Type B pancreatic cell (in vitro differentiated cells): Measurements from ENCODE around the gene PAFAH1B1. TPM values are rescaled to one million over a fixed set of nuclear protein-coding genes. Genes with fewer than 3 reads are reported as not detected.

ENCODE experiments used
- DNase-seq: peaks from one replicate; pipeline ENCODE4 v3.0.0; 2021; ENCODE audit warnings: mixed read lengths; ENCODE audit not compliant: unreplicated experiment; ENCODE audit errors: extremely low spot score
- H3K27ac Mint-ChIP-seq: 2 replicates; pipeline ENCODE4 v1.8.0; 2021; ENCODE audit warnings: mild to moderate bottlenecking, mixed read lengths
- H3K27me3 Mint-ChIP-seq: 2 replicates; pipeline ENCODE4 v1.8.0; 2021; ENCODE audit warnings: mixed read lengths
- H3K36me3 Mint-ChIP-seq: 2 replicates; pipeline ENCODE4 v1.8.0; 2021; ENCODE audit warnings: mixed read lengths
- H3K4me1 Mint-ChIP-seq: one replicate; pipeline ENCODE4 v1.8.0; 2021; ENCODE audit warnings: mixed read lengths; ENCODE audit not compliant: unreplicated experiment
- H3K4me3 Mint-ChIP-seq: 2 replicates; pipeline ENCODE4 v1.8.0; 2021; ENCODE audit warnings: mild to moderate bottlenecking, mixed read lengths
- H3K9me3 Mint-ChIP-seq: 2 replicates; pipeline ENCODE4 v1.8.0; 2021; ENCODE audit warnings: mixed read lengths
- CTCF ChIP-seq: fragments of 200-600 bp; sonication (generic); conservative IDR thresholded peaks from 2 replicates; pipeline ENCODE4 v1.5.0; 2021; ENCODE audit warnings: antibody characterized with exemption, mild to moderate bottlenecking
- total RNA-seq: library from RNA; stranded (reverse); gene quantifications from 2 replicates; pipeline ENCODE4 v1.2.1, GENCODE V29; 2021; ENCODE audit warnings: low replicate concordance

The PAFAH1B1 gene
- total RNA-seq, 1 donor from 2014 or later: 126 TPM

- no peak for TF ChIP-seq CTCF
- H3K36me3 Mint-ChIP-seq: no peaks in the 10 kb centered on the region
- peaks cover 3% of the 10 kb centered on the region for H3K27me3 Mint-ChIP-seq
- H3K4me3 Mint-ChIP-seq: no peak overlapping the region
- H3K4me1 Mint-ChIP-seq: peaks cover 10% of the 10 kb centered on the region
- no peak for DNase-seq
- no peak overlapping the region for H3K27ac Mint-ChIP-seq
- H3K9me3 Mint-ChIP-seq: no peaks in the 10 kb centered on the region
These were observed 12.8 kb upstream of the PAFAH1B1 start for GRCh38 chr17:2580661-2581060.

GRCh38 chr17:2582493-2582892, 11.0 kb upstream of the PAFAH1B1 start:
- peaks cover 10% of the 10 kb centered on the region for H3K4me1 Mint-ChIP-seq
- no peaks in the 10 kb centered on the region for H3K36me3 Mint-ChIP-seq
- H3K4me3 Mint-ChIP-seq: no peak overlapping the region
- peaks cover 3% of the 10 kb centered on the region for H3K27me3 Mint-ChIP-seq
- H3K27ac Mint-ChIP-seq: no peak overlapping the region
- no peaks in the 10 kb centered on the region for H3K9me3 Mint-ChIP-seq
- no peak for TF ChIP-seq CTCF
- no peak for DNase-seq

GRCh38 chr17:2591040-2591640, 2.3 kb upstream of the PAFAH1B1 start:
- no peak for TF ChIP-seq CTCF
- peak; percentile 34 for DNase-seq
- Mint-ChIP-seq H3K9me3 (no peaks in the 10 kb centered on the region), H3K4me1 (peaks cover 7% of the 10 kb centered on the region), H3K36me3 (no peaks in the 10 kb centered on the region), H3K27me3 (no peaks in the 10 kb centered on the region), H3K4me3 (no peak overlapping the region), H3K27ac (no peak overlapping the region)

- Mint-ChIP-seq H3K27ac (peak overlapping the region; percentile 97), H3K27me3 (no peaks in the 10 kb centered on the region), H3K4me3 (peak overlapping the region; percentile 100), H3K36me3 (no peaks in the 10 kb centered on the region), H3K4me1 (peaks cover 22% of the 10 kb centered on the region), H3K9me3 (no peaks in the 10 kb centered on the region)
- TF ChIP-seq CTCF: no peak
- DNase-seq: peak; percentile 85
These were observed 617 bp downstream of the PAFAH1B1 start for GRCh38 chr17:2593821-2594721.

GRCh38 chr17:2594722-2595599, 1.5 kb downstream of the PAFAH1B1 start:
- Mint-ChIP-seq H3K27me3 (no peaks in the 10 kb centered on the region), H3K9me3 (no peaks in the 10 kb centered on the region), H3K27ac (peak overlapping the region; percentile 97), H3K36me3 (peaks cover 3% of the 10 kb centered on the region), H3K4me1 (peaks cover 27% of the 10 kb centered on the region), H3K4me3 (peak overlapping the region; percentile 100)
- no peak for TF ChIP-seq CTCF
- DNase-seq: no peak
